NCI-H1436 (cell line): Measurements from ENCODE around the gene IL2.
A peak's percentile ranks its signal among the peaks of the same experiment; 100 is the strongest.

Source experiments
- DNase-seq: peaks from one replicate; lab custom pipeline; 2025; lab: John Stamatoyannopoulos, UW

IL2 gene

GRCh38 chr4:122456231-122457116 lies at the start of gene IL2:
IL2 (minus strand) TSS chr4:122456725; CDS start chr4:122456440, 285 bp downstream.
- DNase-seq, result peak; percentile 30

- DNase-seq, result no peak
Measured at GRCh38 chr4:122503214-122503613, 46.7 kb upstream of the IL2 start.

- DNase-seq, result no peak
Measured at GRCh38 chr4:122500852-122501501, 44.5 kb upstream of the IL2 start.

GRCh38 chr4:122489061-122489460 lies 32.5 kb upstream of the IL2 start:
- no peak for DNase-seq

- DNase-seq, result no peak
Measured at GRCh38 chr4:122483481-122483880, 27.0 kb upstream of the IL2 start.

GRCh38 chr4:122481766-122482405 lies 25.4 kb upstream of the IL2 start:
- no peak for DNase-seq

GRCh38 chr4:122480655-122481487 lies 24.3 kb upstream of the IL2 start:
- DNase-seq, result no peak

GRCh38 chr4:122479935-122480416 lies 23.5 kb upstream of the IL2 start:
- DNase-seq, result no peak

- DNase-seq, result no peak
Measured at GRCh38 chr4:122476745-122477144, 20.2 kb upstream of the IL2 start.

GRCh38 chr4:122476126-122476525 lies 19.6 kb upstream of the IL2 start:
- no peak for DNase-seq

GRCh38 chr4:122475233-122475632 lies 18.7 kb upstream of the IL2 start:
- no peak for DNase-seq

GRCh38 chr4:122469457-122469856 lies 12.9 kb upstream of the IL2 start:
- no peak for DNase-seq

GRCh38 chr4:122458625-122459024 lies 2.1 kb upstream of the IL2 start:
- DNase-seq, result no peak

- no peak for DNase-seq
Measured at GRCh38 chr4:122453384-122453995, 3.0 kb downstream of the IL2 start.

GRCh38 chr4:122450847-122451246 lies 5.7 kb downstream of the IL2 start:
- DNase-seq, result no peak

- DNase-seq, result no peak
Measured at GRCh38 chr4:122434285-122434684, 22.2 kb downstream of the IL2 start.

- no peak for DNase-seq
Measured at GRCh38 chr4:122431351-122431750, 25.2 kb downstream of the IL2 start.

GRCh38 chr4:122423246-122423645 lies 33.3 kb downstream of the IL2 start:
- no peak for DNase-seq

GRCh38 chr4:122412547-122412946 lies 44.0 kb downstream of the IL2 start:
- no peak for DNase-seq

GRCh38 chr4:122403861-122404260 lies 52.7 kb downstream of the IL2 start:
- no peak for DNase-seq
